GM12878 (cell line): Measurements from ENCODE around the gene TBP. TPM values are rescaled to one million over a fixed set of nuclear protein-coding genes. Genes with fewer than 3 reads are reported as not detected.
"Not testable (repeated sequence)": the region's sequence is repeated elsewhere in the genome, so short reads cannot be mapped to it uniquely, and the experiment has no call there.

Experiments
- ATAC-seq: fragments of 200-7000 bp; cut with Tn5 transposase; 3 replicates; pipeline ENCODE4 v1.9.1; 2020; ENCODE audit warnings: mild to moderate bottlenecking, moderate library complexity
- BruUV-seq: library from RNA; stranded (reverse); fragments of 400-500 nt; replicated peaks from 2 replicates; lab custom pipeline; 2021; lab: Mats Ljungman, UMichigan
- CTCF ChIA-PET: fragments of 300-600 bp; sonication (Branson Sonifier 250); formaldehyde crosslinking; extraction: SDS; loops from one replicate; lab custom pipeline; 2021; ENCODE audit warnings: inconsistent platforms; lab: Yijun Ruan, JAX
- POLR2A ChIA-PET: fragments of 350-600 bp; formaldehyde crosslinking; extraction: SDS; loops from one replicate; lab custom pipeline; 2021; ENCODE audit warnings: inconsistent platforms; lab: Charles Lee
- RAD21 ChIA-PET: fragments of 300-600 bp; sonication (Branson Sonifier 250); formaldehyde crosslinking; loops from one replicate; lab custom pipeline; 2023; ENCODE audit warnings: antibody characterized with exemption; ENCODE audit not compliant: unreplicated experiment; lab: Charles Lee
- SMC1A ChIA-PET: fragments of 300-600 bp; sonication (Branson Sonifier 250); formaldehyde crosslinking; loops from one replicate; lab custom pipeline; 2023; ENCODE audit not compliant: unreplicated experiment, uncharacterized antibody; lab: Charles Lee
- DNase-seq: peaks from one replicate; pipeline ENCODE4 v3.0.0-alpha.2; 2011; ENCODE audit warnings: low read depth, low spot score
- FAIRE-seq: peaks from 3 replicates; lab custom pipeline; 2011; peaks lifted over from hg19 to GRCh38; lab: Jason Lieb, UNC
- H2AFZ ChIP-seq: 2 replicates; pipeline ENCODE4 v1.6.0; 2011; ENCODE audit warnings: low read depth, low read length, control low read depth; ENCODE audit not compliant: control insufficient read depth
- H3K27ac ChIP-seq: 2 replicates; pipeline ENCODE4 v1.5.1; 2011; ENCODE audit warnings: control low read depth; ENCODE audit not compliant: control insufficient read depth, insufficient read depth
- H3K27me3 ChIP-seq, 2 experiments: replicated peaks in 1 of 2; 2 replicates each; pipeline versions ENCODE4 v1.6.0 to v1.6.1; 2011; ENCODE audit warnings: low read length in 1 of 2; ENCODE audit not compliant: control insufficient read depth in 2 of 2, insufficient read depth in 2 of 2
- H3K36me3 ChIP-seq, 2 experiments: 2 replicates each; pipeline ENCODE4 v1.5.1; 2011; ENCODE audit warnings: low read length in 1 of 2; ENCODE audit not compliant: control insufficient read depth in 2 of 2, insufficient read depth in 2 of 2
- H3K4me1 ChIP-seq: 2 replicates; pipeline ENCODE4 v1.6.1; 2011; ENCODE audit warnings: mild to moderate bottlenecking, low read length, moderate library complexity, mixed read lengths; ENCODE audit not compliant: control insufficient read depth, insufficient read depth
- H3K4me2 ChIP-seq: 2 replicates; pipeline ENCODE4 v1.6.0; 2011; ENCODE audit warnings: control low read depth; ENCODE audit not compliant: control insufficient read depth, insufficient read depth
- H3K4me3 ChIP-seq: fragments of 200-600 bp; sonication (generic); 2 replicates; pipeline ENCODE4 v1.5.1; 2016
- H3K79me2 ChIP-seq: 2 replicates; pipeline ENCODE4 v1.6.0; 2011; ENCODE audit warnings: low read length; ENCODE audit not compliant: control insufficient read depth, insufficient read depth
- H3K9ac ChIP-seq: 2 replicates; pipeline ENCODE4 v1.8.0; 2011; ENCODE audit warnings: low read length, control low read depth, mixed read lengths; ENCODE audit not compliant: control insufficient read depth, insufficient read depth
- H3K9me3 ChIP-seq: replicated peaks from 3 replicates; pipeline ENCODE4 v1.5.1; 2011; ENCODE audit warnings: mild to moderate bottlenecking, low read length; ENCODE audit not compliant: control insufficient read depth, insufficient read depth
- H4K20me1 ChIP-seq: 2 replicates; pipeline ENCODE4 v1.6.0; 2011; ENCODE audit not compliant: control insufficient read depth, insufficient read depth
- WGBS: methylation state at CpG from one replicate; pipeline ENCODE4 v1.1.6; 2016; ENCODE audit warnings: low lambda C conversion rate; ENCODE audit not compliant: insufficient replicate concordance, insufficient coverage; ENCODE audit errors: missing lambda C conversion rate; 5-methylcytosine and 5-hydroxymethylcytosine counted together
- in situ Hi-C: fragments of 300-500 bp; cut with MboI; formaldehyde crosslinking; loops from 9 replicates; pipeline ENCODE4 v1.14.3; 2018; ENCODE audit warnings: mixed read lengths
- intact Hi-C: fragments of 100-400 bp; cut with micrococcal nuclease; formaldehyde crosslinking; loops from one replicate; pipeline ENCODE4 v1.14.2; 2022; ENCODE audit not compliant: unreplicated experiment
- polyA plus RNA-seq, 11 experiments: library from polyadenylated mRNA; depleted of rRNA in 4 of 11; unstranded in 6 of 11; stranded (reverse) in 5 of 11; fragments of >200 nt; fragmentation: Nextera tagmentation in 4 of 11; fragmentation: Illumina TruSeq in 1 of 11; extraction: Ambion mirVana in 4 of 11; extraction: Trizol in 1 of 11; gene quantifications; 1 replicate in 1 of 11; 2 replicates in 10 of 11; pipeline versions ENCODE4 v1.2.1 to v1.2.3, GENCODE V29; 2011 to 2016; ENCODE audit warnings: inconsistent platforms in 2 of 11, missing spikeins in 2 of 11, low read depth in 1 of 11
- total RNA-seq, 4 experiments: library from RNA; depleted of rRNA in 3 of 4; stranded (reverse); fragments of >200 nt in 3 of 4; fragmentation: Illumina TruSeq in 1 of 4; extraction: Trizol in 1 of 4; gene quantifications; 2 replicates each; pipeline versions ENCODE4 v1.2.1 to v1.2.3, GENCODE V29; 2013 to 2021

Gene TBP
- total and polyA plus RNA-seq, 10 of the 15 experiments (the other 5 are each of a cell fraction or from before 2014, with no cell fraction given): 13.6 to 39.5 (median 26.5) TPM

DNA sequence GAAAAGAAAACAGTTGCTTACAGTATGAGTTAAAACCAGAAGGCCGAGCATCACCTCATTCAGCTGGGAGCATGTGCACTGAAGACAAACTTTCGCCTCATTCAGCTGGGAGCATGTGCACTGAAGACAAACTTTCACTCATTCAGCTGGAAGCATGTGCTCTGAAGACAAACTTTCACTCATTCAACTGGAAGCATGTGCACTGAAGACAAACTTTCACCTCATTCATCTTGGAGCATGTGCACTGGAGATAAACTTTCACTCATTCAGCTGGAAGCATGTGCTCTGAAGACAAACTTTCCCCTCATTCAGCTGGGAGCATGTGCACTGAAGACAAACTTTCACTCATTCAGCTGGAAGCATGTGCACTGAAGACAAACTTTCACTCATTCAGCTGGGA is 46.4 kb upstream of the TBP start:
- in situ Hi-C loops, H3K9me3 ChIP-seq: not testable (repeated sequence)

DNA sequence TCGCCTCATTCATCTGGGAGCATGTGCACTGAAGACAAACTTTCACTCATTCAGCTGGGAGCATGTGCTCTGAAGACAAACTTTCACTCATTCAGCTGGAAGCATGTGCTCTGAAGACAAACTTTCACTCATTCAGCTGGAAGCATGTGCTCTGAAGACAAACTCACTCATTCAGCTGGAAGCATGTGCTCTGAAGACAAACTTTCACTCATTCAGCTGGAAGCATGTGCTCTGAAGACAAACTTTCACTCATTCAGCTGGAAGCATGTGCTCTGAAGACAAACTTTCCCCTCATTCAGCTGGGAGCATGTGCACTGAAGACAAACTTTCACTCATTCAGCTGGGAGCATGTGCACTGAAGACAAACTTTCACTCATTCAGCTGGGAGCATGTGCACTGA is 45.9 kb upstream of the TBP start:
- H3K79me2 ChIP-seq, BruUV-seq, POLR2A ChIA-PET, H4K20me1 ChIP-seq, in situ Hi-C loops, H3K9me3 ChIP-seq, intact Hi-C loops, H3K4me1 ChIP-seq, ATAC-seq, H3K4me2 ChIP-seq, H3K4me3 ChIP-seq, H3K9ac ChIP-seq, H2AFZ ChIP-seq, H3K27ac ChIP-seq, H3K36me3 ChIP-seq, H3K27me3 ChIP-seq, RAD21 ChIA-PET, FAIRE-seq, DNase-seq: not testable (repeated sequence)
- SMC1A ChIA-PET: interaction anchor here (3.6 kb wide), 1 partner anchor 43 kb away, joined by 9 read pairs; no protein-coding TSS in a partner anchor
- CTCF ChIA-PET: interaction anchor here (0.6 to 1.2 kb wide), 2 partner anchors 9 to 49 kb away, joined by 3 read pairs; no protein-coding TSS in a partner anchor
- WGBS: no CpG with 5 or more reads among the region's 1 CpG

More for the DNA sequence above, 46.4 kb upstream of the TBP start:
- H2AFZ ChIP-seq, FAIRE-seq, H3K27ac ChIP-seq, H3K4me3 ChIP-seq, H3K4me1 ChIP-seq, POLR2A ChIA-PET, BruUV-seq, intact Hi-C loops, H3K9ac ChIP-seq, H3K79me2 ChIP-seq, H3K4me2 ChIP-seq, ATAC-seq, H3K27me3 ChIP-seq, DNase-seq, RAD21 ChIA-PET, H3K36me3 ChIP-seq, H4K20me1 ChIP-seq: not testable (repeated sequence)
- WGBS: 88% methylated on average over 2 of the region's 2 CpGs
- ChIA-PET SMC1A (interaction anchor here (1.1 to 3.6 kb wide), 3 partner anchors 9 to 43 kb away, joined by 3 to 9 read pairs (median 3); no protein-coding TSS in a partner anchor), CTCF (interaction anchor here (0.6 to 1.2 kb wide), 3 partner anchors 9 to 17 kb away, joined by 3 to 4 read pairs (median 3); no protein-coding TSS in a partner anchor)

DNA sequence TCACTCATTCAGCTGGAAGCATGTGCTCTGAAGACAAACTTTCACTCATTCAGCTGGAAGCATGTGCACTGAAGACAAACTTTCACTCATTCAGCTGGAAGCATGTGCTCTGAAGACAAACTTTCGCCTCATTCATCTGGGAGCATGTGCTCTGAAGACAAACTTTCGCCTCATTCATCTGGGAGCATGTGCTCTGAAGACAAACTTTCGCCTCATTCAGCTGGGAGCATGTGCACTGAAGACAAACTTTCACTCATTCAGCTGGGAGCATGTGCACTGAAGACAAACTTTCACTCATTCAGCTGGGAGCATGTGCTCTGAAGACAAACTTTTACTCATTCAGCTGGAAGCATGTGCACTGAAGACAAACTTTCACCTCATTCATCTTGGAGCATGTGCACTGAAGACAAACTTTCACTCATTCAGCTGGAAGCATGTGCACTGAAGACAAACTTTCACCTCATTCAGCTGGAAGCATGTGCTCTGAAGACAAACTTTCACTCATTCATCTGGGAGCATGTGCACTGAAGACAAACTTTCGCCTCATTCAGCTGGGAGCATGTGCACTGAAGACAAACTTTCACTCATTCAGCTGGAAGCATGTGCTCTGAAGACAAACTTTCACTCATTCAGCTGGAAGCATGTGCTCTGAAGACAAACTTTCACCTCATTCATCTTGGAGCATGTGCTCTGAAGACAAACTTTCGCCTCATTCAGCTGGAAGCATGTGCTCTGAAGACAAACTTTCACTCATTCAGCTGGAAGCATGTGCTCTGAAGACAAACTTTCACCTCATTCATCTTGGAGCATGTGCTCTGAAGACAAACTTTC is 45.1 kb upstream of the TBP start:
- RAD21 ChIA-PET, POLR2A ChIA-PET, H3K4me2 ChIP-seq, FAIRE-seq, BruUV-seq, H4K20me1 ChIP-seq, intact Hi-C loops, H3K4me1 ChIP-seq, H3K4me3 ChIP-seq, H3K9me3 ChIP-seq, in situ Hi-C loops, H2AFZ ChIP-seq, H3K27me3 ChIP-seq, H3K79me2 ChIP-seq, ATAC-seq, DNase-seq, H3K9ac ChIP-seq, H3K36me3 ChIP-seq, H3K27ac ChIP-seq: not testable (repeated sequence)
- ChIA-PET CTCF (interaction anchor here (0.6 kb wide), 1 partner anchor 50 kb away, joined by 3 read pairs; no protein-coding TSS in a partner anchor), SMC1A (interaction anchor here (0.6 to 3.6 kb wide), 3 partner anchors 32 to 477 kb away, joined by 3 to 9 read pairs (median 3); no protein-coding TSS in a partner anchor)
- 41% methylated on average over 5 of the region's 5 CpGs for WGBS
